SW480 (cell line): ENCODE data around the gene TIMM10B.
"Not testable (repeated sequence)": the region's sequence is repeated elsewhere in the genome, so short reads cannot be mapped to it uniquely, and the experiment has no call there.

Source experiments
- DNase-seq: peaks from one replicate; pipeline ENCODE4 v3.0.0-alpha.2; 2016; ENCODE audit warnings: low spot score

The TIMM10B gene

DNA sequence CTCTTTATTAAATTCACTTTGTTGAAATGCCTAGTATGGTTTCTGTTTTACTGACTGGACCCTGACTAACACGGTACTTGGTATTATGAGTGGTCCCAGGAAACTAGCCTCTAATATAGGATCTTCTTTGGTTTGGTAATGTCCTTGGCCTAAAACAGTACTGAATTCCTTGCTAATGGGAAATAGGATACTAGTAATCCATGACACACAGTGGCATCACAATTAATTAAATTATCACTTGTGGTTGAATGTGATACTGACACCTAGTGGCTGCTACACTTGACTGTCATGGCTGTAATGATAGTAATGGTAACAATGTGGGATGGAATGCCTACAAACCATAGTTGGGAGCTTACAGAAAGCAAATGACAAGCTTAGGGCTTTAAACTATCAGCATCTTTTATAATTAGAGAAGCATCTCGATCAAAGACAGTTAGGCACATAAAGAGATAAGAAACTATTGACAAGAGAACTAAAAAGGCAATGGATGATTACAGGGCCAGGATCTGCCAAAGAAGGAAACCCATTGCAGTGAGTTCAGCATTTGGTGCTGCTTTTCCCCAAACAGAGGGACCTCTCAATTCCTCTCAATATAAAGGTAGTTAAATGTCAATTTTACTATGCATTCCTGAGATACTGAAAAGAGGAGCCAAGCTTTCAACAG lies 24.4 kb downstream of the TIMM10B start:
- DNase-seq, result peak; percentile 53

DNA sequence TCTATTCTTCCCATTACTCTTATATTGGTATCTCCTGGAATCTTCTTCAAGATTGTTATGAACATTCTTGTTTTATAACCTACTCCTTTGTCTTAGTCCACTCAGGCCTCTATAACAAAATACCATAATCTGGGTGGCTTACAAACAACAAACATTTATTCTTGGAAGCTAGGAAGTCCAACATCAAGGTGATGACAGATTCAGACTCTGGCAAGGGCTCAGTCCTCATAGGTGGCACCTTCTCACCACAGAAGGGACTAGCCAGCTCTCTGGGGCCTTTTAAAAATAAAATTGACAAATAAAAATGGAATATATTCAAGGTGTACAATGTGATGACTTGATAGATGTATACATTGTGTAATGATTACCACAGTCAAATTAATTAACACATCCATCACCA lies 35.6 kb downstream of the TIMM10B start:
- no peak for DNase-seq

DNA sequence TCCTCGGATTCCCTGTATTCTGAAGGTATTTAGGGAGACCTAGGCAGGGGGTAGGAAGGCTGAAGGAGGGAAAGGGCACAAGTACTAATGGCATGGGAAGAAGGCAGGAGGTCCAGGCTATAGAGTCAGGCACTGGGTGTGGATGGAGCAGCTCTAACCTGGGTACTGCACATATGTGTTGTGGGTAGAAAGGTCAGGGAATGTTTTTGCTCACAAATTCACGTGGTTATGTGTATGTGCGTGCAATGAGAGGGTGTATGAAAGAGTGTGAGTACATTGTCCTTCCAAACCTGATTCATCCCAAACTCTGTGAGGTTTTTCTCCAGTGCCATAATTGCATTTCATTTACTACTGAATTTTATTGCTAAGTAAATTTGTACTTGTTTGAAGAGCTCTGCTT lies 39.0 kb downstream of the TIMM10B start:
- DNase-seq, result no peak

DNA sequence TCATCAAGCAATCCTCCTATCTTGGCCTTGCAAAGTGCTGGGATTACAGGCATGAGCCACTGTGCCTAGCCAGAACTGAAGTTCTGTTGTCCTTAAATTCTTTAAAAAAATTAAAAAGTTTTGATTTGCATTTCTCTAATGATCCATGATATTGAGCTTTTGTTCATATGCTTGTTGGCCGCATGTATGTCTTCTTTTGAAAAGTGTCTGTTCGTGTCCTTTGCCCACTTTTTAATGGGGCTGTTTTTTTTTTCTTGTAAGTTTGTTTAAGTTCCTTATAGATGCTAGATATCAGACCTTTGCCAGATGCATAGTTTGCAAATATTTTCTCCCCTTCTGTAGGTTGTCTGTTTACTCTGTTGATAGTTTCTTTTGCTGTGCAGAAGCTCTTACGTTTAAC lies 40.6 kb downstream of the TIMM10B start:
- not testable (repeated sequence) for DNase-seq

DNA sequence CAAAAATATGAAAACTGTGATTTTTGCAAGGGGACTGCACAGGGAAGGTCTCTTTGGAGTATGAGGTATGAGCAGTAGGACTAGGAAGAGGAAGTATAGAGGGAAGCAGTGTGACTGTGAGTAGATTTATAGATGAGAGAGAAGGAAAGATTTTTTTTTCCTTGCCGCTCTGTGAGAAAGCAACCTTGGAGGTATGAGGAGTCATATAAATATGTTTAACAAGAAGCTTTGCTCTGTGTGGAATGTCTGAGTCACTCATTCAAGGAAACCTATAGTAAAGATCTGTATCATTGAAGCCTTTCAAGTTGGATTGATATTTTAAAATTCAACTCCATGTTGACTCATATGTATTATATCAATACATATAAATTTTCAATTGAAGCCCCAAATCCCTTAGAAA lies 42.0 kb downstream of the TIMM10B start:
- peak; percentile 25 for DNase-seq

DNA sequence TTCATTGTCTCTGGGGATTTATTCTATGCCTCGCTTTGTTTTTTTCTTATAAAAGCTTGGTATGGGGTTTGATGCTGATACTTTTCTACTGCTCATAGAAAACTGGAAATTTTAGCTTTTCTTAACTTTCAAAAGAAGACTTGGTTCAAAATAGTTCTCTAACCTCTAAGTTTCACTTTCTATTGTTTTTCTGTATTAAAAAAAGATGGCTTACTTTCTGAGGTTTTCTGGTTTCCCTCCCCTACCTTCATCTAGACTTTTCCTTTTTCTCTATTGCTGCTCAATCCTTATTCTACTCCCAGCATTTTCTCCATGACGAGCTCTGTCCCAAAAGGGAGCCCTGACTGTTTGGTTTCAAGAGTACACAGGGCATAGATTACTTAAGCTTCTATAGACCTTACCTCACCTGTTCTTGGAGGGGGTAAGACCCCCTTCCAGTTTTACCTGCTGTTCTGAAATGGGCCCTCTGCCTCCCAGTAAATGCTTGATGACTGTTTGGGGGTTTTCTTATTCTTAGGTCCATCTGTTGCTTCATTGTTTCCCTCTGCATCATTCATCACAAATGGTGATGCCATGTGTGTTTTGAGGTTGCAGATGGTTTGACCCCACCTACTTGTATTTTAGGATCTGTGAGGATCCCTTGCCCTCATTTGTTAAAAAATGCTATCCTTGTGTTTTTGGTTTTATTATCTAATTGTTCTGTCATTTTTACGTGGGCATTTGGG lies 45.3 kb downstream of the TIMM10B start:
- no peak for DNase-seq

DNA sequence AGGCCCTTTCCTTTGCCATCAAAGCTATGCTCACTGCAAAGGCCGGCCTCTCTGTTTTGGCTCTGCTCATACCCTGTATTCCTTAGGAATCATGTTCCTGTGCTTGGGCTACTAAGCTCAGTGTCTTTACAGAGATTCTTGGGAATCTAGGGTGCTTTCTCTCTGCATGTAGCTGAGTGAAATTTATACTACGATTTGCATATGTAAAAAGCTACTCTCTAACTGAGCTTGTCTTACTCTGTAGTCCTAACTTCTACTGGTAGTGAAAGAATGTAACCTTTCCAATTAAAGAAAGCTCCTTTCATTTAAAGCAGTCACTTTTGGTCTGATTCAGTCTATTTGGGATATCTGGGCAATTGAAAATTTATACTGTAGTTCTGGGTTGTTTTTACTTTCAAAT lies 48.0 kb downstream of the TIMM10B start:
- no peak for DNase-seq

DNA sequence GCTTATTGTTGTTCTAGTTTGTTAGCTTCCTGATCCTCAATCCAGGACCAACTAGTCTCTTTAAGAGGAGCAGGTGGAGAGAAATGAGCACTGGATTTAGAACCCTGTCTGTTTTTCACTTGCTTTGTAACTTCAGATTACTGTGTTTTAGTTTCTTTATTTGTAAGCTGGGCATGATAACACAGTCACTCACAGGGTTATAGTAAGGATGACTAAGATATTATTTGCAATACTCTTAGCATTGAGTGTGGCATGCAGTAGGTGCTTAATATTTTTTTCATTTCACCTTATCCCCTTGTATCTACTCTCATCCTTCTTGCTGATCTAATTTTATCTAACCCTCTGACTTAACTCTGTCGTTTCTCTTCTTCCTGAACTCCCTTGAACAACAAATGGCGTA lies 49.5 kb downstream of the TIMM10B start:
- DNase-seq, result no peak

DNA sequence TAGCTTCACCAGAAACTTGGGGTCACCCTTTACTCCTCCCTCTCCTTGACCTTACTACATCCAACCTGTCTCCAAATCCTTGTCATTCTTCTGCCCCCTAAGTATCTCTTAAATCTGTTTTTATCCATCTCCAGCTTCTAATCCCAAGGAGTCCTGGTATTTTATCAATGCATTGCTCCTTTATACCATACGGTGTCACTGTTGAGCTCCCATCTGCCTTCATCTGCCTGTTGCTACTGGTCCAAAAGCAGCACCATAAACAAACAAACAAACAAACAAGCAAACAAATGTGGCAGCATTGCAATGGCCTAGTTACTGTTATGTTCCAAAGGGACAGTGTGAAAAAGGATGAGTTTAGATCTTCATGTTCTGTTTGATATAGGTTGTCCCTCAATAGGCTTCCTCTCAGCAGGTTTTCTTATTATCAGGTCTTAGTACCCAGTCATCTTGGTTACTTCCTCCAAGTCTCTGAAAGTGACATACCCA lies 50.0 kb downstream of the TIMM10B start:
- peak; percentile 60 for DNase-seq
